Measurements from ENCODE around the gene GADD45A. TPM values are rescaled to one million over a fixed set of nuclear protein-coding genes. Genes with fewer than 3 reads are reported as not detected.
A peak's percentile ranks its signal among the peaks of the same experiment; 100 is the strongest.
"Not testable (repeated sequence)": the region's sequence is repeated elsewhere in the genome, so short reads cannot be mapped to it uniquely, and the experiment has no call there.

The GADD45A gene
- polyA plus RNA-seq, 2 of the 4 experiments (the other 2 are of a cell fraction), result 36.0 to 44.7 TPM

- Histone ChIP-seq H3K27ac (no peak overlapping the region; a peak in 1 of 6 replicates), H3K4me1 (peaks cover 13% of the 10 kb centered on the region; the same call in 1 of the 3 replicates), H3K4me3 (no peak overlapping the region), H3K4me2 (no peak overlapping the region), H3K9me3 (no peaks in the 10 kb centered on the region)
- no peak for TF ChIP-seq HOXB5 (CRISPR knock-in tag; IDR thresholded peaks at IDR 0.05)
- TF ChIP-seq MYC (IDR thresholded peaks at IDR 0.05; ENCODE audit: borderline replicate concordance, low read length), result no peak
- no peak for TF ChIP-seq CHD4 (IDR thresholded peaks at IDR 0.05; ENCODE audit: borderline replicate concordance)
- TF ChIP-seq FOSL2 (IDR thresholded peaks at IDR 0.05), result no peak
- no peak for TF ChIP-seq FOSL2 (CRISPR knock-in tag; IDR thresholded peaks at IDR 0.05)
- no peak for TF ChIP-seq BCL3 (IDR thresholded peaks at IDR 0.05)
- TF ChIP-seq, protein P1, sequence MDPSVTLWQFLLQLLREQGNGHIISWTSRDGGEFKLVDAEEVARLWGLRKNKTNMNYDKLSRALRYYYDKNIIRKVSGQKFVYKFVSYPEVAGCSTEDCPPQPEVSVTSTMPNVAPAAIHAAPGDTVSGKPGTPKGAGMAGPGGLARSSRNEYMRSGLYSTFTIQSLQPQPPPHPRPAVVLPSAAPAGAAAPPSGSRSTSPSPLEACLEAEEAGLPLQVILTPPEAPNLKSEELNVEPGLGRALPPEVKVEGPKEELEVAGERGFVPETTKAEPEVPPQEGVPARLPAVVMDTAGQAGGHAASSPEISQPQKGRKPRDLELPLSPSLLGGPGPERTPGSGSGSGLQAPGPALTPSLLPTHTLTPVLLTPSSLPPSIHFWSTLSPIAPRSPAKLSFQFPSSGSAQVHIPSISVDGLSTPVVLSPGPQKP (IDR thresholded peaks at IDR 0.05; ENCODE audit: low read depth, low read length), result no peak
- 78% methylated on average over 6 of the region's 6 CpGs for WGBS (ENCODE audit: missing lambda C conversion rate)
- DNase-seq (ENCODE audit: low read depth in 1 of 2, low spot score in 1 of 2) (no peak), FAIRE-seq (no peak), ATAC-seq (no peak)
- ChIA-PET POLR2A (no interaction called here), CTCF (no interaction called here)
Observed at GRCh38 chr1:67662884-67663283, 22.1 kb upstream of the GADD45A start.

DNA sequence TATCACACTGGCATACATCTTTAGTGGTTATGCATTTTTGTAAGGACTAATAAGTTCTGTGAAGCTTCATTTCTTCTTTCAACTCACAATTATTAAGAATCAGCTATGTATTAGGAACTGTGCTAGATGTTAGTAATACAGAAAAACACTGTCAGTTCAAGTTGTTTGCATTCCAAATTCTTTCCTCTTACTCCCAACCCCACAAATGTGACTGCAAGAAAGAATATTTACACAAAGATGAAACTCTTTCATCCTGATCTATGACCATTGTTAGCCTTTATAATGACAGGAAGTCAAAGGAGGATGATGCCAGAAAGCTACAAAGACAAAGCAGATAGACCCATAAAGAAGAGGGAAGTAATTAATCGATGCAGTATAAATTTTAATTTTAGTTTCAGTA lies 21.0 kb upstream of the GADD45A start:
- H3K27ac ChIP-seq, result peak overlapping the region in 1 of 2 experiments; percentile 5; a peak in 1 of 6 replicates
- ATAC-seq, result no peak
- no peak overlapping the region for H3K4me3 ChIP-seq
- ChIA-PET CTCF (no interaction called here), POLR2A (no interaction called here)
- H3K4me1 ChIP-seq, result peaks cover 13% of the 10 kb centered on the region; the same call in 1 of the 3 replicates
- WGBS (ENCODE audit: missing lambda C conversion rate), result 4% methylated on average over 1 of the region's 1 CpG
- TF ChIP-seq ZC3H11A (IDR thresholded peaks at IDR 0.05) (no peak), GATA3 (IDR thresholded peaks at IDR 0.05; ENCODE audit: borderline replicate concordance) (no peak), PHF8 (IDR thresholded peaks at IDR 0.05; ENCODE audit: borderline replicate concordance, low read depth) (no peak), KDM1A (IDR thresholded peaks at IDR 0.05; ENCODE audit: low read depth) (no peak), EHMT2 (IDR thresholded peaks at IDR 0.05; ENCODE audit: low read depth) (no peak), EHF (CRISPR knock-in tag; IDR thresholded peaks at IDR 0.05) (no peak), HOXA7 (CRISPR knock-in tag; IDR thresholded peaks at IDR 0.05) (no peak), NFE2L2 (conservative IDR thresholded peaks at IDR 0.05; ENCODE audit: low read length) (no peak)
- TF ChIP-seq, protein P2, sequence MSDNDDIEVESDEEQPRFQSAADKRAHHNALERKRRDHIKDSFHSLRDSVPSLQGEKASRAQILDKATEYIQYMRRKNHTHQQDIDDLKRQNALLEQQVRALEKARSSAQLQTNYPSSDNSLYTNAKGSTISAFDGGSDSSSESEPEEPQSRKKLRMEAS (IDR thresholded peaks at IDR 0.05), result no peak
- TF ChIP-seq, protein P3, sequence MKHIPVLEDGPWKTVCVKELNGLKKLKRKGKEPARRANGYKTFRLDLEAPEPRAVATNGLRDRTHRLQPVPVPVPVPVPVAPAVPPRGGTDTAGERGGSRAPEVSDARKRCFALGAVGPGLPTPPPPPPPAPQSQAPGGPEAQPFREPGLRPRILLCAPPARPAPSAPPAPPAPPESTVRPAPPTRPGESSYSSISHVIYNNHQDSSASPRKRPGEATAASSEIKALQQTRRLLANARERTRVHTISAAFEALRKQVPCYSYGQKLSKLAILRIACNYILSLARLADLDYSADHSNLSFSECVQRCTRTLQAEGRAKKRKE (CRISPR knock-in tag; IDR thresholded peaks at IDR 0.05; ENCODE audit: low read depth), result no peak
- H3K4me2 ChIP-seq, result peak overlapping the region; percentile 41; the same call in 2 of the 3 replicates
- DNase-seq (ENCODE audit: low read depth in 1 of 2, low spot score in 1 of 2), result no peak
- no peak for FAIRE-seq
- no peaks in the 10 kb centered on the region for H3K9me3 ChIP-seq

- H3K9me3 ChIP-seq; POLR2A ChIA-PET; CTCF ChIA-PET; H3K4me3 ChIP-seq; FAIRE-seq; H3K4me2 ChIP-seq; DNase-seq (ENCODE audit: low read depth in 1 of 2, low spot score in 1 of 2); ATAC-seq; H3K27ac ChIP-seq: not testable (repeated sequence)
- peaks cover 13% of the 10 kb centered on the region; the same call in 1 of the 3 replicates for H3K4me1 ChIP-seq
Observed at GRCh38 chr1:67665307-67665706, 19.7 kb upstream of the GADD45A start.

GRCh38 chr1:67666636-67667035 lies 18.4 kb upstream of the GADD45A start:
- H3K27ac ChIP-seq, result no peak overlapping the region
- DNase-seq (ENCODE audit: low read depth in 1 of 2, low spot score in 1 of 2) (no peak), ATAC-seq (no peak), FAIRE-seq (no peak)
- H3K9me3 ChIP-seq, result no peaks in the 10 kb centered on the region
- TF ChIP-seq, protein P2 (IDR thresholded peaks at IDR 0.05), result no peak
- TF ChIP-seq MYC (IDR thresholded peaks at IDR 0.05; ENCODE audit: borderline replicate concordance, low read length) (no peak), EHMT2 (IDR thresholded peaks at IDR 0.05; ENCODE audit: low read depth) (no peak), CHD2 (IDR thresholded peaks at IDR 0.05; ENCODE audit: low read length, partially characterized antibody) (no peak)
- TF ChIP-seq, protein P4, sequence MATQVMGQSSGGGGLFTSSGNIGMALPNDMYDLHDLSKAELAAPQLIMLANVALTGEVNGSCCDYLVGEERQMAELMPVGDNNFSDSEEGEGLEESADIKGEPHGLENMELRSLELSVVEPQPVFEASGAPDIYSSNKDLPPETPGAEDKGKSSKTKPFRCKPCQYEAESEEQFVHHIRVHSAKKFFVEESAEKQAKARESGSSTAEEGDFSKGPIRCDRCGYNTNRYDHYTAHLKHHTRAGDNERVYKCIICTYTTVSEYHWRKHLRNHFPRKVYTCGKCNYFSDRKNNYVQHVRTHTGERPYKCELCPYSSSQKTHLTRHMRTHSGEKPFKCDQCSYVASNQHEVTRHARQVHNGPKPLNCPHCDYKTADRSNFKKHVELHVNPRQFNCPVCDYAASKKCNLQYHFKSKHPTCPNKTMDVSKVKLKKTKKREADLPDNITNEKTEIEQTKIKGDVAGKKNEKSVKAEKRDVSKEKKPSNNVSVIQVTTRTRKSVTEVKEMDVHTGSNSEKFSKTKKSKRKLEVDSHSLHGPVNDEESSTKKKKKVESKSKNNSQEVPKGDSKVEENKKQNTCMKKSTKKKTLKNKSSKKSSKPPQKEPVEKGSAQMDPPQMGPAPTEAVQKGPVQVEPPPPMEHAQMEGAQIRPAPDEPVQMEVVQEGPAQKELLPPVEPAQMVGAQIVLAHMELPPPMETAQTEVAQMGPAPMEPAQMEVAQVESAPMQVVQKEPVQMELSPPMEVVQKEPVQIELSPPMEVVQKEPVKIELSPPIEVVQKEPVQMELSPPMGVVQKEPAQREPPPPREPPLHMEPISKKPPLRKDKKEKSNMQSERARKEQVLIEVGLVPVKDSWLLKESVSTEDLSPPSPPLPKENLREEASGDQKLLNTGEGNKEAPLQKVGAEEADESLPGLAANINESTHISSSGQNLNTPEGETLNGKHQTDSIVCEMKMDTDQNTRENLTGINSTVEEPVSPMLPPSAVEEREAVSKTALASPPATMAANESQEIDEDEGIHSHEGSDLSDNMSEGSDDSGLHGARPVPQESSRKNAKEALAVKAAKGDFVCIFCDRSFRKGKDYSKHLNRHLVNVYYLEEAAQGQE (IDR thresholded peaks at IDR 0.05), result no peak
- no peak overlapping the region for H3K4me2 ChIP-seq
- POLR2A ChIA-PET, result no interaction called here
- no peak overlapping the region for H3K4me3 ChIP-seq
- H3K4me1 ChIP-seq, result peaks cover 13% of the 10 kb centered on the region; the same call in 1 of the 3 replicates
- 71% methylated on average over 5 of the region's 5 CpGs for WGBS (ENCODE audit: missing lambda C conversion rate)
- CTCF ChIA-PET, result no interaction called here

Data from A549 (cell line).